AG04449 (cell line): ENCODE results near the gene EPS8.

Source experiments
- CTCF ChIA-PET: fragments of 350-600 bp; formaldehyde crosslinking; extraction: SDS; loops from one replicate; lab custom pipeline; 2021; ENCODE audit warnings: antibody characterized with exemption; lab: Yijun Ruan, JAX
- POLR2A ChIA-PET: fragments of 400-600, 350-600 bp; formaldehyde crosslinking; extraction: SDS; loops from one replicate; lab custom pipeline; 2020; ENCODE audit warnings: antibody characterized with exemption, inconsistent platforms; lab: Yijun Ruan, JAX
- DNase-seq: peaks from one replicate; pipeline ENCODE4 v3.0.0-alpha.2; 2010; ENCODE audit warnings: low read depth, low spot score
- H3K4me3 ChIP-seq: 2 replicates; pipeline ENCODE4 v1.5.1; 2011; ENCODE audit warnings: low read depth, mild to moderate bottlenecking, control low read depth, low read length
- TF ChIP-seq, protein P1 (sequence below): IDR thresholded peaks from one replicate; pipeline ENCODE4 v1.5.1; 2011; ENCODE audit warnings: mild to moderate bottlenecking, moderate library complexity, low read length, control low read depth, inconsistent platforms; ENCODE audit not compliant: insufficient read depth; ENCODE audit errors: missing control alignments

EPS8 gene

DNA sequence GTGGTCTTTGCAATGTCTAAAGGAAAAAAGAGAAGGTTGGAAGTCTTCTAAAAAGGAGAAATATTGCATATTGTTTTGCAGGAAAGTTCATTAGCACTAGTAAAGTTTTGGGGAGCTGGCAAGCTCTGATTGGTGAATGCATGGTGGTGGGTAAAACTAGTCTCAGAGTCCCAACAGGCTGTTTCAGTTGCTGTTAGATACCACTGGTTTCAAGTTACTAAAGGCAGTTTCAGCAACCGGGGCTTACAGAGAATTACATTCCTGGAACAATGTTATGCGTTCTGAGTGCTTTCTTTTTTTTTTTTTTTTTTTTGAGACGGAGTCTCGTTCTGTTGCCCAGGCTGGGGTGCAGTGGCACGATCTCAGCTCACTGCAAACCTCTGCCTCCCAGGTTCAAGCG lies 208.2 kb downstream of the EPS8 start:
- H3K4me3 ChIP-seq: no peak overlapping the region
- no peak for DNase-seq
- TF ChIP-seq, protein P1, sequence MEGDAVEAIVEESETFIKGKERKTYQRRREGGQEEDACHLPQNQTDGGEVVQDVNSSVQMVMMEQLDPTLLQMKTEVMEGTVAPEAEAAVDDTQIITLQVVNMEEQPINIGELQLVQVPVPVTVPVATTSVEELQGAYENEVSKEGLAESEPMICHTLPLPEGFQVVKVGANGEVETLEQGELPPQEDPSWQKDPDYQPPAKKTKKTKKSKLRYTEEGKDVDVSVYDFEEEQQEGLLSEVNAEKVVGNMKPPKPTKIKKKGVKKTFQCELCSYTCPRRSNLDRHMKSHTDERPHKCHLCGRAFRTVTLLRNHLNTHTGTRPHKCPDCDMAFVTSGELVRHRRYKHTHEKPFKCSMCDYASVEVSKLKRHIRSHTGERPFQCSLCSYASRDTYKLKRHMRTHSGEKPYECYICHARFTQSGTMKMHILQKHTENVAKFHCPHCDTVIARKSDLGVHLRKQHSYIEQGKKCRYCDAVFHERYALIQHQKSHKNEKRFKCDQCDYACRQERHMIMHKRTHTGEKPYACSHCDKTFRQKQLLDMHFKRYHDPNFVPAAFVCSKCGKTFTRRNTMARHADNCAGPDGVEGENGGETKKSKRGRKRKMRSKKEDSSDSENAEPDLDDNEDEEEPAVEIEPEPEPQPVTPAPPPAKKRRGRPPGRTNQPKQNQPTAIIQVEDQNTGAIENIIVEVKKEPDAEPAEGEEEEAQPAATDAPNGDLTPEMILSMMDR: no peak
- ChIA-PET POLR2A (interaction anchor here (0.7 kb wide), 1 partner anchor 329 kb away, joined by 4 read pairs; no protein-coding TSS in a partner anchor), CTCF (interaction anchor here (0.9 to 11.6 kb wide), 4 partner anchors 9 to 276 kb away, joined by 3 to 542 read pairs (median 56); no protein-coding TSS in a partner anchor)

DNA sequence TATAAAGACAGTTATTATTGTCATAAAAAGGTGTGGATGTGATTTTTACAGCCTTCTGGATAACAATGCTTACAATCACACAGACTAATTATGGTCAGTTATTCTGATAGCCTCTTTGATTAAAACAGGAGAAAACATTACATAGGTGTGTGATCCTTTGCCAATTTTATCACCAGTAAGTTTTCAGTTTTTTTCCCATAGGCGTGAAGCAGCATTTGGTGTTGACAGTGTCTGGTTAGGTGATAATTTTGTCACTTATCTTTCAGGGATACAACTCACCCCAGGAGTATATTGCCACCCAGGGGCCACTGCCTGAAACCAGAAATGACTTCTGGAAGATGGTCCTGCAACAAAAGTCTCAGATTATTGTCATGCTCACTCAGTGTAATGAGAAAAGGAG lies 208.8 kb downstream of the EPS8 start:
- no peak for DNase-seq
- no peak overlapping the region for H3K4me3 ChIP-seq
- POLR2A ChIA-PET: interaction anchor here (0.7 kb wide), 1 partner anchor 330 kb away, joined by 4 read pairs; no protein-coding TSS in a partner anchor
- CTCF ChIA-PET: interaction anchor here (0.9 to 11.6 kb wide), 4 partner anchors 10 to 277 kb away, joined by 3 to 542 read pairs (median 56); no protein-coding TSS in a partner anchor
- TF ChIP-seq, protein P1: no peak

DNA sequence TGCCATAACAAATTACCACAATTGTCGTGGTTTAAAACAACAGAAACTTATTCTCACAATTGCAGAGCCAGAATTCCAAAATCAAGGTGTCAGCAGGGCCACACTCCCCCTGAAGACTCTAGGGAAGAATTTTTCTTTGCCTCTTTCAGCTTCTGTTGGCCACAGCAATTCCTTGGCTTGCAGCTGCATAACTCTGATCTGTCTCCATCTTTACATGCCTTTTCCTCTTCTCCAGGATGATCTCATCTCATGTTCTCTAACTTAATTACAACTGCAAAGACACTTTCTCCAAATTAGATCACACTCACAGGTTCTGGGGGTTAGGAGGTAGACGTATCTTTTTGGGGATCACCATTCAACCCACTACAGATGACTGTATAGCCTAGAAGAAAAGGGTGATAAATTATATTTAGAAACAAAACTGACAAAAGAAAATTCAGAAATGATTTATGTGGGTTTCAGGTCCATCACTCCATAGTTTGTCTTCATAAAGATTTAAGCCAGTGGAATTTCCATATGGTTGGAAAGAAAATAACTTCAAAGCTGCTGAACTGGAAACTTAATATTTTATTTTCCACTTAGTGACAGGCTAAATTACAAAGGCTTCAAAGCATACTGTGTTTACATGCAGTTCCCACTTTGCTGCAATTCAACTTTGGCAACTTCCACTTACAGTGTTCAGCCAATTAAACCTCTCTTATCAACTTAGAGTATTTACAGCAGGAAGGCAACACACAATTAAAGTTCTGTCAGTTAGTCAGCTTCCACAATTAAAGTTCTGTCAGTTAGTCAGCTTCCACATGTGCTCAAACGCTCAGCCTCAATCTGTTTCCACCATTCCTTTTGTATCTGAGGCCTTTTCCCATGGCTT lies 213.3 kb downstream of the EPS8 start:
- TF ChIP-seq, protein P1: no peak
- ChIA-PET POLR2A (no interaction called here), CTCF (interaction anchor here (0.8 to 2.9 kb wide), 3 partner anchors 10 to 43 kb away, joined by 3 to 47 read pairs (median 9); no protein-coding TSS in a partner anchor)
- H3K4me3 ChIP-seq: no peak overlapping the region
- no peak for DNase-seq

DNA sequence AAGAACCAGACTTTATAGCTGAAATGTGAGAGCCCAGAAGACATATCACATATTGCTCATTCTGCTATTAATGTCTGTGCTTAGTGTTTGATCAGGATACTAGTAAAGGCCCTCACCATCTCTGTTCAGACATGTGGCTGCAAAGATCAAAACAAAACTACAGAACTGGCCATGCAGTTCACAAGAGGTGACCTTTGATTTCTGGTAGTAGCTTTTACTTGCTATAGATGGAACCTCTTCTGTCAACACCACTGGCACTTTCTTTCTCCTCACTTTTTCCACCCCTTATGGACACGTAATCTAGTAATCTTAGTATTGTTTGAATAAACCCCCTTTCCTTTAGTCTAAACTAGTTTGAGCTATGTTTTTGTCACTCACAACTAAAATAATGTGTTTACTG lies 214.8 kb downstream of the EPS8 start:
- TF ChIP-seq, protein P1: no peak
- H3K4me3 ChIP-seq: no peak overlapping the region
- CTCF ChIA-PET: interaction anchor here (1.4 to 2.9 kb wide), 4 partner anchors 12 to 42 kb away, joined by 9 to 47 read pairs (median 14); no protein-coding TSS in a partner anchor
- POLR2A ChIA-PET: no interaction called here
- no peak for DNase-seq
